ENCODE data around the gene ATP10D.
A peak's percentile ranks its signal among the peaks of the same experiment; 100 is the strongest.

The ATP10D gene

GRCh38 chr4:47640911-47641310 is 155.8 kb downstream of the ATP10D start:
- TF ChIP-seq ZNF70 (CRISPR knock-in tag; IDR thresholded peaks at IDR 0.05) (no peak), BACH2 (CRISPR knock-in tag; IDR thresholded peaks at IDR 0.05; ENCODE audit: borderline replicate concordance) (no peak)
- ATAC-seq = no peak

GRCh38 chr4:47641755-47642154 is 156.7 kb downstream of the ATP10D start:
- TF ChIP-seq TCF4 (CRISPR knock-in tag; IDR thresholded peaks at IDR 0.05; ENCODE audit: borderline replicate concordance) = no peak
- TF ChIP-seq TSHZ2 (CRISPR knock-in tag; IDR thresholded peaks at IDR 0.05) = no peak
- TF ChIP-seq CSRNP3 (CRISPR knock-in tag; IDR thresholded peaks at IDR 0.05) = no peak
- TF ChIP-seq BACH2 (CRISPR knock-in tag; IDR thresholded peaks at IDR 0.05; ENCODE audit: borderline replicate concordance) = no peak
- no peak for TF ChIP-seq SNAI2 (CRISPR knock-in tag; IDR thresholded peaks at IDR 0.05)
- no peak for TF ChIP-seq ZNF565 (CRISPR knock-in tag; conservative IDR thresholded peaks at IDR 0.05; ENCODE audit: low read depth)
- TF ChIP-seq ZNF70 (CRISPR knock-in tag; IDR thresholded peaks at IDR 0.05) = no peak
- TF ChIP-seq PATZ1 (CRISPR knock-in tag; IDR thresholded peaks at IDR 0.05; ENCODE audit: borderline replicate concordance) = no peak
- ATAC-seq = peak; percentile 27; the same call in 1 of the 3 replicates

GRCh38 chr4:47642191-47642830 is 157.2 kb downstream of the ATP10D start:
- no peak for ATAC-seq
- no peak for TF ChIP-seq SNAI2 (CRISPR knock-in tag; IDR thresholded peaks at IDR 0.05)
- no peak for TF ChIP-seq ESRRG (CRISPR knock-in tag; IDR thresholded peaks at IDR 0.05)

Data from SK-N-SH treated with all-trans-retinoic acid at 6 μM for 48 hours (cell line).